ENCODE results near the gene ACO1. TPM values are rescaled to one million over a fixed set of nuclear protein-coding genes. Genes with fewer than 3 reads are reported as not detected.
A peak's percentile ranks its signal among the peaks of the same experiment; 100 is the strongest.

Gene ACO1
- total and polyA plus RNA-seq, 9 donors: 23.7 to 27.1 (median 24.8) TPM

DNA sequence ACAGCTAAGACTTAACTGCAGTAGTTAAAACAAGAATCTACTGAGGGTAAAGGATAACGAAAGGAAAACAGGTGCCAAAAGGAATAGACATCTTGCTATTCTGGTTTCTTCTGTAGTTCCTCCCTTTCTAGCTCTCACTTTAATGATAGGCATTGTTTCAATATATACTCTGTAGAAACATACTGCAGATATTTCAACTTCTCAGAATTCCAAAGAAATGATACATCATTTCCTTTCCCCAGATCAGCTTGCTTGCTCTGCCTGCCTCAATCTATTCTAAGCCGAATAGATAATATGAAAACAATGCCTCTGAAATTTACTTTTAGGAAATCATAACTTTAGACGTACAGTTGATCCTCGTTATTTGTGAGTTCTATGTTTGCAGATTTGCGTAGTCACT is 46.3 kb downstream of the ACO1 start:
- no peak for DNase-seq
- WGBS (ENCODE audit: insufficient coverage): 100% methylated on average over 1 of the region's 5 CpGs
- Histone ChIP-seq H3K27me3 (ENCODE audit: control insufficient read depth, insufficient read depth, low read length) (no peaks in the 10 kb centered on the region), H3K4me3 (ENCODE audit: low read length) (no peak overlapping the region), H3K36me3 (ENCODE audit: control insufficient read depth, insufficient read depth, low read length) (peaks cover 51% of the 10 kb centered on the region), H3K9me3 (replicated peaks; ENCODE audit: control insufficient read depth, low read depth, low read length) (no peaks in the 10 kb centered on the region), H3K27ac (ENCODE audit: low read length) (no peak overlapping the region), H3K4me1 (ENCODE audit: control insufficient read depth, insufficient read depth, low read length) (no peaks in the 10 kb centered on the region)

DNA sequence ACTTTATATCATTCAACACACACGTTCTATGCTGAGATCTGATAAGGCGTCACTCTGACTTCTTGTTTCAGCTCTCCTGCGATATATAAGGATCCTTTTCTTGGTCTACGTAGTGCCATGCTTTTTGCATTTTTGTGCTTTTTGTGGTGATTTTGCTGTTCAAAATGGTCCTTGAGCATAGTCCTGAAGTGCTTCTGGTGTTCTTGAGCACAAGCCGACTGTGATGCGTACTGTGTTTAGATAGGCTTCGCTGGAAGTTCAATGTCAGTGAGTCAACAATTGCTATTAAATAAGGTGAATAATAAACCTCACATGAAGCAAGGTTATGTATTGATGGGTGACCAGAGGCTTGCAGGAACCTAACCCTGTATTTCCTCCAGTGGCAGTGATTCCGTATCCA is 46.8 kb downstream of the ACO1 start:
- Histone ChIP-seq H3K27ac (ENCODE audit: low read length) (no peak overlapping the region), H3K4me3 (ENCODE audit: low read length) (no peak overlapping the region), H3K27me3 (ENCODE audit: control insufficient read depth, insufficient read depth, low read length) (no peaks in the 10 kb centered on the region), H3K36me3 (ENCODE audit: control insufficient read depth, insufficient read depth, low read length) (peaks cover 50% of the 10 kb centered on the region), H3K9me3 (replicated peaks; ENCODE audit: control insufficient read depth, low read depth, low read length) (no peaks in the 10 kb centered on the region), H3K4me1 (ENCODE audit: control insufficient read depth, insufficient read depth, low read length) (no peaks in the 10 kb centered on the region)
- WGBS (ENCODE audit: insufficient coverage): 100% methylated on average over 1 of the region's 8 CpGs
- DNase-seq: no peak

DNA sequence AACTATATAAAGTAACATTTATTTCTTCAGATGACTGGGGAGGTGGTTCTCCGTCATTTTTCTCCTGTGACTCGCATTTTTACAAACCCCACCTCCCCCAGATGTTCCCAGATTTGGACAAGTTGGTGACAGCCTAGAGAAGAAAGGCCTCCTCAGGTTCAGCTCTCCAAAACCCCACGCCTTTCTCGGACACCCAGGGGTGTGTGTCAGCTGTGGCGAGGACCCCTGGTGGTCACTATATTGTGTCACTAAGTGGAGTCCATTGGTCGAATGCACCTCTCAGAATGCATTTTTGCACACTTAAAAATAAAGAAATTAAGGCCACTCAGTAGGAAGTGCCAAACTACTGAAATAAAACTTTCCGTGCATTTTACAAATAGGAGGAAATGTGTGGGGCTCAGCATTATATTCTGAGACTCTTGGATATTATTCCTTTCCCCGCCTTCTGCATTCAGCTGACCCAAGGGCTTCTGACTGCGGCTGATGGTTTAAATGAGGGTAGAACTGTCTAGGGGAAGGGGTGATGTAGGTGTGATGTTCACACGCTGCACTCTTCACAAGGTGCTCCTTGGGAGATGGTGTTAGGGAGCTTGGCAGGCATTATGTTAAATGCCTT is 47.6 kb downstream of the ACO1 start:
- Histone ChIP-seq H3K4me1 (ENCODE audit: control insufficient read depth, insufficient read depth, low read length) (no peaks in the 10 kb centered on the region), H3K36me3 (ENCODE audit: control insufficient read depth, insufficient read depth, low read length) (peaks cover 52% of the 10 kb centered on the region), H3K27ac (ENCODE audit: low read length) (no peak overlapping the region), H3K27me3 (ENCODE audit: control insufficient read depth, insufficient read depth, low read length) (no peaks in the 10 kb centered on the region), H3K4me3 (ENCODE audit: low read length) (no peak overlapping the region), H3K9me3 (replicated peaks; ENCODE audit: control insufficient read depth, low read depth, low read length) (no peaks in the 10 kb centered on the region)
- WGBS (ENCODE audit: insufficient coverage): 100% methylated on average over 1 of the region's 10 CpGs
- peak; percentile 46 for DNase-seq

DNA sequence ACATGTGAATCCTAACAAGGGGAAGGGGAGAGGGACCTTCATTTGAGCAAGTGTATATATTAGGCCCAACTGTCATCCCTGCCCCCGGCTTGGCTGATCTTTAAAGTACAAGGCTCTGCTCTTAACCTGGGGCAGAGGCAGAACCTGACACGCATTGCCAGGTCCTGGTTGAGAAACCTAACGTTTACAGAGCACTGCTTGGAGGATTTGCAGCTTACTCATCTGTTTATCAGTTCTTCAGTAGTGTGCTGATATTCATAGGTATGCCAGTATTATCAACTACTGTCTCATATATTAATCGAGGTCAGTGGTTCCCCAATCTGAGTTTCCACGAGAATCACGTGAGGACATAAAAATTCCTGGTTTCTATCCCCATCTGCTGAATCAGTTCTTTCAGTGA is 50.4 kb downstream of the ACO1 start:
- Histone ChIP-seq H3K4me3 (ENCODE audit: low read length) (no peak overlapping the region), H3K9me3 (replicated peaks; ENCODE audit: control insufficient read depth, low read depth, low read length) (no peaks in the 10 kb centered on the region), H3K4me1 (ENCODE audit: control insufficient read depth, insufficient read depth, low read length) (no peaks in the 10 kb centered on the region), H3K27me3 (ENCODE audit: control insufficient read depth, insufficient read depth, low read length) (no peaks in the 10 kb centered on the region), H3K27ac (ENCODE audit: low read length) (no peak overlapping the region), H3K36me3 (ENCODE audit: control insufficient read depth, insufficient read depth, low read length) (peaks cover 53% of the 10 kb centered on the region)
- 95% methylated on average over 4 of the region's 6 CpGs for WGBS (ENCODE audit: insufficient coverage)
- peak; percentile 33 for DNase-seq

DNA sequence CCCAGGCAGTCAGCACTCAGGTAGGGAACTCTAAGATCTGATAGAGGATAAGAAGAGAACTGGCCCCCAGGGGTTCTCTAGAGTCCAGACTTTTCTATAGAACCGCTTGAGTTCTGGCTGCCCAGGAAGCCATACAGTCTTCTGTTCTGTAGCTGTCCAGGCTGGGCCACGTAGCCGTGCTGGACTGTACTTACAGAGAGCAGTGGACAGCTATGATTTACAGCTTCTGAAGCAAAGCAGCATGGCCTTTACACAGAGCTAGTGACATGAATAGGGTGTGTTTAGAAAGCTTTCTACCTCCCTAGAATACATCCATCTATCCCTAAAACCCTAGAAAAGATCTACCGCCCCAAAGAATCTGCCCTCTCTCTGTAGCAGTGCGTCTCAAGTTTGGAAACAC is 57.2 kb downstream of the ACO1 start:
- Histone ChIP-seq H3K9me3 (replicated peaks; ENCODE audit: control insufficient read depth, low read depth, low read length) (no peaks in the 10 kb centered on the region), H3K36me3 (ENCODE audit: control insufficient read depth, insufficient read depth, low read length) (peaks cover 25% of the 10 kb centered on the region), H3K27me3 (ENCODE audit: control insufficient read depth, insufficient read depth, low read length) (no peaks in the 10 kb centered on the region), H3K4me1 (ENCODE audit: control insufficient read depth, insufficient read depth, low read length) (no peaks in the 10 kb centered on the region), H3K27ac (ENCODE audit: low read length) (no peak overlapping the region), H3K4me3 (ENCODE audit: low read length) (no peak overlapping the region)
- DNase-seq: no peak
- 80% methylated on average over 3 of the region's 5 CpGs for WGBS (ENCODE audit: insufficient coverage)

DNA sequence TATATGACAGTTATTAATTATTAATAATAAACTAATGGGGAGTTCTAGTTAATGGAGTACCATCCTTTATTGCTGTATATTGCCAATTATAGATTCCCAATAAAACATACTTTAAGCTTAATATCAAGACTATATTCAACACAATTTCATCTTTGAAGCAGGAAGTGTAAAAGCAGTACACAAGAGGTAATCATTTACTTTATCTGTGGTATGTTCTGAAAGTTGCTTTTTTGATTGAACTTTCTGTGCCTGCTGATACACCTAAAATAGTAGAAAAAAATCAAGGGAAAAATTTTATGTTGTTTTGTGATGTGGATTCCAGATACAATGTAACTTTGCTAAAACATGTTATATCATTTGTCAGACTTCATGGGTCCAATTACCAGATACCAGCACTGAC is 58.0 kb downstream of the ACO1 start:
- H3K27ac ChIP-seq (ENCODE audit: low read length): no peak overlapping the region
- peaks cover 28% of the 10 kb centered on the region for H3K36me3 ChIP-seq (ENCODE audit: control insufficient read depth, insufficient read depth, low read length)
- no peaks in the 10 kb centered on the region for H3K9me3 ChIP-seq (replicated peaks; ENCODE audit: control insufficient read depth, low read depth, low read length)
- no peaks in the 10 kb centered on the region for H3K27me3 ChIP-seq (ENCODE audit: control insufficient read depth, insufficient read depth, low read length)
- no peak overlapping the region for H3K4me3 ChIP-seq (ENCODE audit: low read length)
- H3K4me1 ChIP-seq (ENCODE audit: control insufficient read depth, insufficient read depth, low read length): no peaks in the 10 kb centered on the region
- DNase-seq: no peak

DNA sequence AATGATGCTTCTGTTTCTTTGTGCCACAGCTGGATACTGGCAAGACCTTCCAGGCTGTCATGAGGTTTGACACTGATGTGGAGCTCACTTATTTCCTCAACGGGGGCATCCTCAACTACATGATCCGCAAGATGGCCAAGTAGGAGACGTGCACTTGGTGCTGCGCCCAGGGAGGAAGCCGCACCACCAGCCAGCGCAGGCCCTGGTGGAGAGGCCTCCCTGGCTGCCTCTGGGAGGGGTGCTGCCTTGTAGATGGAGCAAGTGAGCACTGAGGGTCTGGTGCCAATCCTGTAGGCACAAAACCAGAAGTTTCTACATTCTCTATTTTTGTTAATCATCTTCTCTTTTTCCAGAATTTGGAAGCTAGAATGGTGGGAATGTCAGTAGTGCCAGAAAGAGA is 65.5 kb downstream of the ACO1 start:
- DNase-seq: no peak
- Histone ChIP-seq H3K36me3 (ENCODE audit: control insufficient read depth, insufficient read depth, low read length) (peaks cover 77% of the 10 kb centered on the region), H3K27ac (ENCODE audit: low read length) (no peak overlapping the region), H3K4me1 (ENCODE audit: control insufficient read depth, insufficient read depth, low read length) (no peaks in the 10 kb centered on the region), H3K4me3 (ENCODE audit: low read length) (no peak overlapping the region), H3K27me3 (ENCODE audit: control insufficient read depth, insufficient read depth, low read length) (no peaks in the 10 kb centered on the region), H3K9me3 (replicated peaks; ENCODE audit: control insufficient read depth, low read depth, low read length) (no peaks in the 10 kb centered on the region)
- 100% methylated on average over 4 of the region's 6 CpGs for WGBS (ENCODE audit: insufficient coverage)

DNA sequence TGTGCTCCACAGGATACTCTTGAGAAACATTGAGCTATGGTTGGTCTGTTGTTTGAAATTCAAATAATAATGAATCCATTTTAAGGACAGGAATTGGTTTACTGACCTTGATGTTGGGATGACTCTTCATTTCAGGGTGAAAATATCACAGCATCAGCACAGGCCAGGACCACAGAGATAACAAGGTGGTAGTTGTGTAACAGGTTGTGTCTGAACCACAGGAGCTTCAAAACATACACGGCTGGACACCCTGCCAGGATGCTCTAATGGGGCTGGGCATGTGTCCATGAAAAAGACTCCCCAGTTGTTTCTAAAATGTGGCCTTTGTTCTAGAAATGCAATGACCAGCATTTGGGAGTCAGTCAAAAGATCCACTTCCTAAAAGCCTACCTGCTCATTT is 69.8 kb downstream of the ACO1 start:
- Histone ChIP-seq H3K4me3 (ENCODE audit: low read length) (no peak overlapping the region), H3K9me3 (replicated peaks; ENCODE audit: control insufficient read depth, low read depth, low read length) (no peaks in the 10 kb centered on the region), H3K36me3 (ENCODE audit: control insufficient read depth, insufficient read depth, low read length) (peaks cover 68% of the 10 kb centered on the region), H3K4me1 (ENCODE audit: control insufficient read depth, insufficient read depth, low read length) (no peaks in the 10 kb centered on the region), H3K27me3 (ENCODE audit: control insufficient read depth, insufficient read depth, low read length) (no peaks in the 10 kb centered on the region), H3K27ac (ENCODE audit: low read length) (no peak overlapping the region)
- DNase-seq: no peak
- no CpG with 5 or more reads among the region's 1 CpG for WGBS (ENCODE audit: insufficient coverage)

DNA sequence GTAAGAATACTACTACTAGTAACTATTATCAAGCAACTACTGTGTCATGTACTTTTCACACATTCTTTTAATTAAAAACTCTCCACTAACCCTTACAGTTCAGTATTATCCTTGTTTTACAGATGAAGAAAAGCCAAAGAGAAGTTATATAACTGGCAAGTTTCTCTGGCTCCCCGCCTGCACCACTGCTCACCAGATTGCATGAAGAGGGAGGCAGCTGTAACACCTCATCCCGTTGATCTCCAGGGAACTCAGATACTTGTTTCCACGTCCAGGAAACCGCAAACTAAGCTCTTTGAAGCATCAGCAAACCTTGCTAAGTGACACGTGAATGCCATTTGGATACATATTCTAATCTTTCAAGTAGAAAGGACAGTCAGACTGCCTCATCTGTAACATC is 71.3 kb downstream of the ACO1 start:
- H3K9me3 ChIP-seq (replicated peaks; ENCODE audit: control insufficient read depth, low read depth, low read length): no peaks in the 10 kb centered on the region
- H3K36me3 ChIP-seq (ENCODE audit: control insufficient read depth, insufficient read depth, low read length): peaks cover 54% of the 10 kb centered on the region
- H3K4me3 ChIP-seq (ENCODE audit: low read length): no peak overlapping the region
- no peaks in the 10 kb centered on the region for H3K4me1 ChIP-seq (ENCODE audit: control insufficient read depth, insufficient read depth, low read length)
- H3K27me3 ChIP-seq (ENCODE audit: control insufficient read depth, insufficient read depth, low read length): no peaks in the 10 kb centered on the region
- no peak for DNase-seq
- WGBS (ENCODE audit: insufficient coverage): 49% methylated on average over 4 of the region's 5 CpGs
- H3K27ac ChIP-seq (ENCODE audit: low read length): no peak overlapping the region

DNA sequence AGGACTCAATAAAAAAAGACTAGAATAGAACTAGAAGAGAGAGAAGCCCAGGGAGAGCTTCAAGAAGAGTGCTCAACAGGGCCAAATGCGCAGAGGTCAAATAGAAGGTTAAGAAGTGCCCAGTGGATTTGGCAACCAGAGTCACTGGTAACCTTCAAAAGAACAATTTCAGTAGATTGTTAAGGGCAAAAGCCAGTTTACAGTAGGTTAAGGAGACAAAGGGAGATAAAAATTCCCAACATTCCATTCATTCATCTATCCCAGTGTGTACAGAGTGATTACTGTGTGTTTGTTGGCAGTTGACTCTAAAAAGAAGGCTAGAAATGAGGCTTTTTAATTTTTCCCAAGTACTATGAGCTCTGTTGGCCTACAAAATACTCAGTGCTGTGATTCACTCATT is 72.1 kb downstream of the ACO1 start:
- Histone ChIP-seq H3K36me3 (ENCODE audit: control insufficient read depth, insufficient read depth, low read length) (peaks cover 47% of the 10 kb centered on the region), H3K4me3 (ENCODE audit: low read length) (no peak overlapping the region), H3K27me3 (ENCODE audit: control insufficient read depth, insufficient read depth, low read length) (no peaks in the 10 kb centered on the region), H3K4me1 (ENCODE audit: control insufficient read depth, insufficient read depth, low read length) (no peaks in the 10 kb centered on the region), H3K9me3 (replicated peaks; ENCODE audit: control insufficient read depth, low read depth, low read length) (no peaks in the 10 kb centered on the region), H3K27ac (ENCODE audit: low read length) (no peak overlapping the region)
- WGBS (ENCODE audit: insufficient coverage): 100% methylated on average over 1 of the region's 1 CpG
- DNase-seq: no peak
